ENCODE results near the gene CDH2.

DNA sequence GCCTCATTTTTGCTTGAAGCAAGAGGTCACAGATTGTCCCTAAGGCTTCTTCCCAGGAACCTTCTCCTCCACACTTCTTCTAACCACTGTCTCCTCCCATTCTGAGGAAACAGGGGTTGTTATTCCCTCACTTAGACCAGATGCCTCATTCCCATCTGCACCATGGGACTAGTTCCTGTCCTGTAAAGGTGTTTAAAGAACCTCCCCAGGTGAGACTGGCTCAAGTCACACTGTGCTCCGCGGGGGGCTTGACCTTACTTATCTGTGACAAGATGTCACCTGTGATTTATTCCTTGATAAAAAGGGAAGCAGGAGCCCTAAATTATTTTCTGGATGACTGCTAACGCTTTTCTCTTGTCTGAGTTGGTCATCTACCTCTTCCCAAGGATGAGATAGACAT is 8.2 kb upstream of the CDH2 start:
- TF ChIP-seq, protein P1, sequence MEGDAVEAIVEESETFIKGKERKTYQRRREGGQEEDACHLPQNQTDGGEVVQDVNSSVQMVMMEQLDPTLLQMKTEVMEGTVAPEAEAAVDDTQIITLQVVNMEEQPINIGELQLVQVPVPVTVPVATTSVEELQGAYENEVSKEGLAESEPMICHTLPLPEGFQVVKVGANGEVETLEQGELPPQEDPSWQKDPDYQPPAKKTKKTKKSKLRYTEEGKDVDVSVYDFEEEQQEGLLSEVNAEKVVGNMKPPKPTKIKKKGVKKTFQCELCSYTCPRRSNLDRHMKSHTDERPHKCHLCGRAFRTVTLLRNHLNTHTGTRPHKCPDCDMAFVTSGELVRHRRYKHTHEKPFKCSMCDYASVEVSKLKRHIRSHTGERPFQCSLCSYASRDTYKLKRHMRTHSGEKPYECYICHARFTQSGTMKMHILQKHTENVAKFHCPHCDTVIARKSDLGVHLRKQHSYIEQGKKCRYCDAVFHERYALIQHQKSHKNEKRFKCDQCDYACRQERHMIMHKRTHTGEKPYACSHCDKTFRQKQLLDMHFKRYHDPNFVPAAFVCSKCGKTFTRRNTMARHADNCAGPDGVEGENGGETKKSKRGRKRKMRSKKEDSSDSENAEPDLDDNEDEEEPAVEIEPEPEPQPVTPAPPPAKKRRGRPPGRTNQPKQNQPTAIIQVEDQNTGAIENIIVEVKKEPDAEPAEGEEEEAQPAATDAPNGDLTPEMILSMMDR (IDR thresholded peaks at IDR 0.05), result no peak
- no peak for TF ChIP-seq POLR2A (IDR thresholded peaks at IDR 0.05)

All from prostate gland (tissue), 2 donors.